Kidney capillary endothelial cell (primary cell): ENCODE measurements around the gene PLXDC1.

Experiments used
- DNase-seq: peaks from one replicate; pipeline ENCODE4 v3.0.0-alpha.2; 2018; ENCODE audit warnings: low spot score

PLXDC1 gene

GRCh38 chr17:39096508-39097149, 54.8 kb downstream of the PLXDC1 start:
- DNase-seq, result no peak

- no peak for DNase-seq
Measured at GRCh38 chr17:39095309-39095686, 56.1 kb downstream of the PLXDC1 start.

DNA sequence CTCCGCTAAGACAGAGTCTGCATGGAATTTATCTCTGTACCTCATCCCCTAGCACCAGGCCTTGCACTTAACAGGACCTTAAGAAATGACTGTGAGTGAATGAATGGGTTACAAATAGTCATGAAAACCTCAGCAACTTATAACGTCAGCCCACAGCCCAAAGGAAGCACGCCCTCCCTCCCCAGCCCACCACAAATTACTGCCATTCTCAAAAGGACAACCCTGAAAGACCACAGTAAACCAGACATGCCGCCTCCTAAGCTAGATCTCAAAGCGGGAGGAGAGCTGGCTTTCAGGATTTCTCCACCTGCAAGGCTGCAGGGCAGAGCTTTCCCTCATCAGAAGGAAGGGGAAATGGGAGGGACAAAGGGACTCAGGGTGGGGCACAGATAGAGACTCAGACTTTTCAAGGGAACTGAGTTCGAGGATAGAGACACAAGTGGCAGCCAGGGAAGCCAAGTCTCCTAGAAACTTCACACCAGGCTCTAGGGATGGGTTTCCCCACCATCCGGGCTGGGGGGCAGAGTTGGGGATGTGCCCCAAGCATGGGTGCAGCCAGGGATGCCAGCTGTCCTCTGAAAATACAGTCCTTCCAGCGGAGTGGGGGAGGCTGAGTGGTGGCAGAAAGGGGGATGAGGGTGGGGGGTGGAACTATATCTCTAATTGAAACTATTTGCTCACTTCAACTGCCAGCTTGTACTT, 56.7 kb downstream of the PLXDC1 start:
- DNase-seq, result no peak

DNA sequence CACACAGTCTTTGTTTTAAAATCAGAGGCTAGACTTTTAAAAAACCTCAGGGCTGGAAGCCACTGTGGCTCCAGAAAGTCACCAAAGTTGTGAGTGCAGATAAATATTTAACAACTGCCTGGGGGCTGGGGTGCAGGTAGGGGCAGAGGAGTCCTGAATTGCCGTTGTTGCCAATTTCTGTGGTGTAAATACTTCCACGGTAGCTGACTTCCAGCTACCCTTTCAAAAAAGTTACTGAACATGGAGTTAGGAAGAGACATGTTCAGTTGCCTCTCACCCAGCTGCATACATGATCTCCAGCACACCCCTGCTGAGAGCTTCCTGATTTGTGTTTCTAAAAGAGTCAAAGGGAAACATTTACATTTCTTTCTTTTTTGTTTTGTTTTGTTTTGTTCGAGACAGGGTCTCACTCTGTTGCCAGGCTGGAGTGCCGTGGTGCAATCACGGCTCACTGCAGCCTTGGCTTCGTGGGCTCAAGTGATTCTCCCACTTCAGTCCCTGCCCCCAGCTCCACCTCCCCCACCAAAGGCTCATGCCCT, 58.7 kb downstream of the PLXDC1 start:
- DNase-seq, result no peak

GRCh38 chr17:39090908-39091665, 60.4 kb downstream of the PLXDC1 start:
- no peak for DNase-seq

DNA sequence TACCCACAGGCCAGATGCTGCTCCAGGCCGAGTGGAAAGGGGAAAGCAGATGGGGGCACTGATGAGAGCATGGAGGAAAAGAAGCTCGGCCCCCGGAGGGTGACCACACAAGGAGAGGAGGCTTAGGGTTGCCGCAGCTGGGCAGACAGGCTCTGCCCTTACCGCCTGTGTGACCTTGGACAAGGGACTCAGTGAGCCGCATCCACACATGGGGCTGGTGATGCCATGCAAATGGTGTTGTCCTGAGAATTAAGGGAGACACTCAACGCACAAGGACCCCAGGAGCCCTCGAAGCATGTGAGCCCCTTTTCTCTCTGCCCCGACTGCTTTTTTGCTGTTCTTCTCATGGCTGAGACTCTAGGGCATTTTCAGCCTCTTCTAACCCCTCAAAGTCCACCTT, 61.0 kb downstream of the PLXDC1 start:
- DNase-seq, result no peak

DNA sequence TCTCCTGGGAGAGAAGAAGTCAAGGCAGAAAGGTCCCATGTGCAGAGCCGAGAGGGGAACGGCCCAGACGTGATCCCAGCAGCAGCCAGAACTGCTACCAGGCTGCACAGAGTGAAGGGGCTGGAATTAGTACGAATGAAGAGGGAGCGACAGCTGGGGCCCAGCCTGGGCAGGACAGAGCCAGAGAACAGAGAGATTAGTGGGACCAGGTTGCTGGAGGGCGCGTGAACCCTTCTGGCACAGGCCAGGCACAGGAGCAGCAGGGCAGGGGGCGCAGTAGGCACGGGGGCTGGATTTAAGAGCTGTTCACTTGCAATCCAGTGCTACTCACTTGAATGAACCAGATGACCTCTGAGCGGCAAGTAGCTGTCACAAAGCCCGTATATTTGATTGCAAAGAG, 66.9 kb downstream of the PLXDC1 start:
- DNase-seq, result no peak

GRCh38 chr17:39083270-39083669, 68.2 kb downstream of the PLXDC1 start:
- DNase-seq, result no peak

DNA sequence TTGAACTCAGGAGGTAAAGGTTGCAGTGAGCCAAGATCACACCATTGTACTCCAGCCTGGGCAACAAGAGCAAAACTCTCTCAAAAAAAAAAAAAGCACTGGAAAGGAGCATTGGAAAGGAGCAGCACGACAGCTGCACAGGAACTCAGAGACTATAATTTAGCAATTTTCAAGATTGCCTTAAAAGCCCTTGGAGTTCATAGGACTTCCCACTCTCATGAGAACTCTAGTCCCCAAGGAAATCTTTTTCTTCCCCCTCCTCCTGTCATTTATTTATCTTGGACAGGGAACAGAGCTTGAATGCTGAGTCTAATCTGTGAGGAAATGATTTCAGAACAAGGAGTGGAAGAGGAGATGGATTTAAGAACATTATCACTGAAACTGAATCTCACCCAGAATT, 69.0 kb downstream of the PLXDC1 start:
- no peak for DNase-seq

GRCh38 chr17:39081851-39082250, 69.6 kb downstream of the PLXDC1 start:
- no peak for DNase-seq

DNA sequence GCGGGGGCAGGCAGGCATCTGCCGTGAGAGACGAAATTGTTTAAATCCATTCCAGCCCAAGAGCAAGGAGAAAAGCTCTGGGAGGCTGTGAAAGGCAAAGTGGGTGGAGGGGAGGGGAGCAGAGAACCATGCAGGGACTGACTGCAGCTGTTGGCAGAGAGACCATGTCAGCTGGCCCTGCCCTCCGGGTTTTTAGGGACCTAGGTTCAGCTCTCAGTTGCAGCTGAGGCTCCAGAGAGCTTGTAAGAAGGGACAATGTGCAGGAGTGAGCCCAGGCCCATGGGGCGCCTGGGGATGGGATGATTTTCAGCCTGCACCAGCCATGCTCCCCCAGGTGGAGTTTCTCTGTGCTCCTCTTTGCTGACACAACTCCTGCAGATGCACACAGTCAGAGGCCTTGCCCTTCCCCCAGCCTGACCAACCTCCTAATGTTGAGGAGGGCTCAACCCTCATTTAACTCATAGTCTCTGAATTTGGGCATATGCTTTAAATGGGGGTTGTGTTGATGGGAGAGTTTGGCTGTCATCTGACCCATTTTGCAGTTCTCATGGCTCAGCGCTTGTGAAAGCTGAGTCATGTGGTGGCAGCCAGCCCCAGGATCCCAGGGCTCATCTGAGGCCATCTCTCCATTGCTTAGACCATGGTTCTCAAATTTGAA, 70.9 kb downstream of the PLXDC1 start:
- no peak for DNase-seq

- DNase-seq, result no peak
Measured at GRCh38 chr17:39079836-39080235, 71.6 kb downstream of the PLXDC1 start.

- no peak for DNase-seq
Measured at GRCh38 chr17:39077866-39078265, 73.6 kb downstream of the PLXDC1 start.

GRCh38 chr17:39077252-39077651, 74.2 kb downstream of the PLXDC1 start:
- DNase-seq, result no peak

GRCh38 chr17:39074676-39075075, 76.8 kb downstream of the PLXDC1 start:
- no peak for DNase-seq

GRCh38 chr17:39073916-39074315, 77.5 kb downstream of the PLXDC1 start:
- no peak for DNase-seq

DNA sequence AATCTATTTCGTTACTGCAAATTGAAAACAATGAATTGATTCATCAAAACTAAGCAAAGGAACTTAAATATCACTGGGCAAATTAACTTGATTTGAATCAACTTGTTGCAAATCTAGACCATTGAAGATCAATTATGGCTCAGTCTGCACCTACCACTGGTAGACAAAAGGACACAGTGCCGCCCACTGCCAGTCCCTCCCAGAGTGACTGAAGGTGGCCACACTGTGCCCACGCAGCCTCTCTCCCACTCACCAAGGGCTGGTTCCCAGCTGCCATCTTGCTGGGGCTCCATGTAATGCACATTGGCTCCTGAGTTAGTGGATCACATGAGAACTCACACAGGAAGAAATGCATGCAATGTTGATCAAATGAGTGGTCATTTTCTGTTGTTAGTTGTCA, 78.1 kb downstream of the PLXDC1 start:
- no peak for DNase-seq

DNA sequence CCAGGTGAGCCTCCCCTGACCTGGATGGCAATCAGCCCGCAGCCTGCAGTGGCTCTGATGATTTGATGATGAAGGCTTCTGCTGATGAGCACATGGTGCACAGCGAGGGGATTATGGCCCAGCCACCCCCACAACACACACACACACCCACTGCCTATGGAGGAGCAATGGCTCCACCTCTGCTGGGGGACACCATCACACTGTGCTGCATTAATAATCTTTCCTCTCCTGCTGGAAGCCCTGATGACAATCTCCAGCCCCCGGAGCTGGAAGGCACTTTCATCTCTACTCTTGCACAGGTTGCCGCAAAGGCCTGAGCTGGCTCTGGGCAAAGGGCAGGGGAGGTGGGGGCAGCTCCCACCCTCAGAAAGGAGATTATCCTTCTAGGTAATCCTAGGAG, 79.9 kb downstream of the PLXDC1 start:
- no peak for DNase-seq

DNA sequence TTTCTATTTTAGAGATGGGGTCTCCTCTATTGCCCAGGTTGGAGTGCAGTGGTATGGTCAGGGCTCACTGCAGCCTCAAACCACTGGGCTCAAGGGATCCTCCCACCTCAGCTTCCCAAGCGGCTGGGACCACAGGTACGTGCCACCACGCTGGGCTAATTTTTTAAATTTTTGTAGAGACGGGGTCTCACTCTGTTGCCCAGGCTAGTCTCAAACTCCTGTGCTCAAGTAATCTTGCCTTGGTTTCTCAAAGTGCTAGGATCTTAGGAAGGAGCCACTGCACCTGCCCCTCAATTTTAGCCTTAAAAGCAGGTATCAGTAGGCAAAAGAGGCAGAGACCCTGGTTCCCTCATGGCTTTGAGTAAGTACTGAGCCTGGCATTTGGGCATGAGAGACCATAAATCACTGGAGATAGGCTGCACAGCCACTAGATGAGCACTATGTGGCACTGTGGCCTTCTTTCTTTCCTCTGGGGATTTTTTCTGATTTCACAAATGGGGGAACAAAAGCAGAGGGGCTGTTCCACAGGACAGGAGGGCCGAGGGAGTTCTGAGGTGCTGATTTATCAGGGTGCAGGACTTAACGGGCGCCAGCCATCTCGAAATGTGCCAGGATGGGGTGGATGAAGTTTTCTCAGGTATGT, 82.2 kb downstream of the PLXDC1 start:
- peak; percentile 24 for DNase-seq

- DNase-seq, result no peak
Measured at GRCh38 chr17:39064819-39065218, 86.6 kb downstream of the PLXDC1 start.

DNA sequence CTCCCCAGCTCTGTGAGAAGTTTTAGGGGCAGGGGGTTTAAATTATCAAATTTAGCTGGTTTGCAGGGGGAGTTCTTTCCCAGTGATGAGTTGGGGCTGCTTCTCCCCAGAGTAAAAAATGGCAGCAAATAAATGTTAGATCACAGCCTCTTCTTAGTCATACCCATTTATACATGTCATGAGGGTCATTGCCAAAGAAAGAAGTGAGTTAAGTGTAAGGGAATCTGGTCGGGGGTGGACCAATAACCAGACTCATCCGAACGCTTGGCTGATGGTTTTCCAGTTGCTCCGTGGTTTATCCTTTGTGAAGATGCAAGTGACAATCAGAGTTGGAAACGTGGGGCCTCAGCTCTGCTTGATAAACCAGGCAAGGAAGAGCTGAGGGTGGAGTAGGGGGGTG, 87.1 kb downstream of the PLXDC1 start:
- DNase-seq, result no peak

DNA sequence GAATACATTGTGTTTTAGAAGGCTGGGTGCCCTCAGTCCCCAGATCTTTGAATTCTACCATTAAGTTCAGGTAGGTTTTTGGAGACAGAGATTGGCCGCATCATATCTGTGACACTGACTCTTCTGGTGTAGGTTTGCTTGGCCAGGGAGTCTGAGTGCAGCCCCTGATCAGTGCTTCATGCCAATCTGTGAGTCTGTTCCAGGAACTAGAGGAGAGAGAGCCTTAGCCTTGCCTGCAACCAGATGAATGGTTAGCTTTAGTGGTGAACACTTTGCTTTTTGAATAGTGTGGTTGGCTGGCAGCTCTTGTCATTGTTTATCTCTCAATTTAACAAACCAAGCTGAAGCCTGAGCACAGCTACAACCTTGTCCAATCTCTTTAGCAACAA, 87.8 kb downstream of the PLXDC1 start:
- DNase-seq, result no peak
